Measurements from ENCODE around the gene HBM.

The HBM gene

DNA sequence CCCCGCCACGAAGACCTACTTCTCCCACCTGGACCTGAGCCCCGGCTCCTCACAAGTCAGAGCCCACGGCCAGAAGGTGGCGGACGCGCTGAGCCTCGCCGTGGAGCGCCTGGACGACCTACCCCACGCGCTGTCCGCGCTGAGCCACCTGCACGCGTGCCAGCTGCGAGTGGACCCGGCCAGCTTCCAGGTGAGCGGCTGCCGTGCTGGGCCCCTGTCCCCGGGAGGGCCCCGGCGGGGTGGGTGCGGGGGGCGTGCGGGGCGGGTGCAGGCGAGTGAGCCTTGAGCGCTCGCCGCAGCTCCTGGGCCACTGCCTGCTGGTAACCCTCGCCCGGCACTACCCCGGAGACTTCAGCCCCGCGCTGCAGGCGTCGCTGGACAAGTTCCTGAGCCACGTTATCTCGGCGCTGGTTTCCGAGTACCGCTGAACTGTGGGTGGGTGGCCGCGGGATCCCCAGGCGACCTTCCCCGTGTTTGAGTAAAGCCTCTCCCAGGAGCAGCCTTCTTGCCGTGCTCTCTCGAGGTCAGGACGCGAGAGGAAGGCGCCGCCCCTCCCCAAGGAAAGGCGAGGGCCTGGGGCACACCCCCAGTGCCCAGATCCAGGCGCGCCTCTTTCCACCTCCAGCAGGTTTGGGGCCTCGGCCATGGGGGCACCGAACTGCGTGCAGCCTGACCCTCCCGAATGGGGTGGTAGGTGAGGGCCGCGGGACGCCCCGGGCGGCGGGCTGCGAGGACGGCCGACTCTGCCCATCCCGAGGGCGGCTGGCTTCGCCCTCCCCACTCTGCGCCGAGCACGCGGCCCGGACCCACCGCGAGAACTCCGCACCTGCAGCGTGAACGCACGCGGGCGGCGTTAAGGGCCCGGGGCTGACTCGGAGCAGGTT lies 15.1 kb downstream of the HBM start (continued):
- TF ChIP-seq, protein P1, sequence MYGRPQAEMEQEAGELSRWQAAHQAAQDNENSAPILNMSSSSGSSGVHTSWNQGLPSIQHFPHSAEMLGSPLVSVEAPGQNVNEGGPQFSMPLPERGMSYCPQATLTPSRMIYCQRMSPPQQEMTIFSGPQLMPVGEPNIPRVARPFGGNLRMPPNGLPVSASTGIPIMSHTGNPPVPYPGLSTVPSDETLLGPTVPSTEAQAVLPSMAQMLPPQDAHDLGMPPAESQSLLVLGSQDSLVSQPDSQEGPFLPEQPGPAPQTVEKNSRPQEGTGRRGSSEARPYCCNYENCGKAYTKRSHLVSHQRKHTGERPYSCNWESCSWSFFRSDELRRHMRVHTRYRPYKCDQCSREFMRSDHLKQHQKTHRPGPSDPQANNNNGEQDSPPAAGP (tag by site-specific recombination; IDR thresholded peaks at IDR 0.05), result peak; percentile 67; the same call in 1 of the 2 replicates
- TF ChIP-seq, protein P2, sequence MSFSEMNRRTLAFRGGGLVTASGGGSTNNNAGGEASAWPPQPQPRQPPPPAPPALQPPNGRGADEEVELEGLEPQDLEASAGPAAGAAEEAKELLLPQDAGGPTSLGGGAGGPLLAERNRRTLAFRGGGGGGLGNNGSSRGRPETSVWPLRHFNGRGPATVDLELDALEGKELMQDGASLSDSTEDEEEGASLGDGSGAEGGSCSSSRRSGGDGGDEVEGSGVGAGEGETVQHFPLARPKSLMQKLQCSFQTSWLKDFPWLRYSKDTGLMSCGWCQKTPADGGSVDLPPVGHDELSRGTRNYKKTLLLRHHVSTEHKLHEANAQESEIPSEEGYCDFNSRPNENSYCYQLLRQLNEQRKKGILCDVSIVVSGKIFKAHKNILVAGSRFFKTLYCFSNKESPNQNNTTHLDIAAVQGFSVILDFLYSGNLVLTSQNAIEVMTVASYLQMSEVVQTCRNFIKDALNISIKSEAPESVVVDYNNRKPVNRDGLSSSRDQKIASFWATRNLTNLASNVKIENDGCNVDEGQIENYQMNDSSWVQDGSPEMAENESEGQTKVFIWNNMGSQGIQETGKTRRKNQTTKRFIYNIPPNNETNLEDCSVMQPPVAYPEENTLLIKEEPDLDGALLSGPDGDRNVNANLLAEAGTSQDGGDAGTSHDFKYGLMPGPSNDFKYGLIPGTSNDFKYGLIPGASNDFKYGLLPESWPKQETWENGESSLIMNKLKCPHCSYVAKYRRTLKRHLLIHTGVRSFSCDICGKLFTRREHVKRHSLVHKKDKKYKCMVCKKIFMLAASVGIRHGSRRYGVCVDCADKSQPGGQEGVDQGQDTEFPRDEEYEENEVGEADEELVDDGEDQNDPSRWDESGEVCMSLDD (tag by site-specific recombination; IDR thresholded peaks at IDR 0.05), result no peak
- TF ChIP-seq ZNF394 (tag by site-specific recombination; IDR thresholded peaks at IDR 0.05; ENCODE audit: borderline replicate concordance) (peak; percentile 58; the same call in 1 of the 2 replicates), ZNF19 (tag by site-specific recombination; IDR thresholded peaks at IDR 0.05; ENCODE audit: low read depth) (no peak), HOXC10 (CRISPR knock-in tag; IDR thresholded peaks at IDR 0.05) (no peak), BCL11A (tag by site-specific recombination; IDR thresholded peaks at IDR 0.05; ENCODE audit: low read depth) (no peak), ZNF335 (tag by site-specific recombination; conservative IDR thresholded peaks at IDR 0.05) (peak; percentile 73), IKZF3 (tag by site-specific recombination; IDR thresholded peaks at IDR 0.05) (0 out of 2 replicates have a peak, but pooled peaks have one; percentile 6), ZNF174 (tag by site-specific recombination; IDR thresholded peaks at IDR 0.05) (no peak), ZNF571 (tag by site-specific recombination; IDR thresholded peaks at IDR 0.05) (no peak), TRIM28 (IDR thresholded peaks at IDR 0.05; ENCODE audit: borderline replicate concordance, low read length) (no peak), ZNF140 (tag by site-specific recombination; IDR thresholded peaks at IDR 0.05) (no peak), ZNF521 (tag by site-specific recombination; IDR thresholded peaks at IDR 0.05) (no peak), ZBTB1 (tag by site-specific recombination; IDR thresholded peaks at IDR 0.05) (peak; percentile 85; the same call in 1 of the 2 replicates), ZNF146 (tag by site-specific recombination; IDR thresholded peaks at IDR 0.05) (peak; percentile 2; the same call in 1 of the 2 replicates), ZNF544 (tag by site-specific recombination; IDR thresholded peaks at IDR 0.05) (no peak), TCF7L2 (IDR thresholded peaks at IDR 0.05; ENCODE audit: borderline replicate concordance, low read depth, low read length) (no peak), ZXDB (tag by site-specific recombination; IDR thresholded peaks at IDR 0.05) (peak; percentile 62; the same call in 1 of the 2 replicates), ZNF473 (tag by site-specific recombination; IDR thresholded peaks at IDR 0.05) (no peak)
- TF ChIP-seq, protein P3, sequence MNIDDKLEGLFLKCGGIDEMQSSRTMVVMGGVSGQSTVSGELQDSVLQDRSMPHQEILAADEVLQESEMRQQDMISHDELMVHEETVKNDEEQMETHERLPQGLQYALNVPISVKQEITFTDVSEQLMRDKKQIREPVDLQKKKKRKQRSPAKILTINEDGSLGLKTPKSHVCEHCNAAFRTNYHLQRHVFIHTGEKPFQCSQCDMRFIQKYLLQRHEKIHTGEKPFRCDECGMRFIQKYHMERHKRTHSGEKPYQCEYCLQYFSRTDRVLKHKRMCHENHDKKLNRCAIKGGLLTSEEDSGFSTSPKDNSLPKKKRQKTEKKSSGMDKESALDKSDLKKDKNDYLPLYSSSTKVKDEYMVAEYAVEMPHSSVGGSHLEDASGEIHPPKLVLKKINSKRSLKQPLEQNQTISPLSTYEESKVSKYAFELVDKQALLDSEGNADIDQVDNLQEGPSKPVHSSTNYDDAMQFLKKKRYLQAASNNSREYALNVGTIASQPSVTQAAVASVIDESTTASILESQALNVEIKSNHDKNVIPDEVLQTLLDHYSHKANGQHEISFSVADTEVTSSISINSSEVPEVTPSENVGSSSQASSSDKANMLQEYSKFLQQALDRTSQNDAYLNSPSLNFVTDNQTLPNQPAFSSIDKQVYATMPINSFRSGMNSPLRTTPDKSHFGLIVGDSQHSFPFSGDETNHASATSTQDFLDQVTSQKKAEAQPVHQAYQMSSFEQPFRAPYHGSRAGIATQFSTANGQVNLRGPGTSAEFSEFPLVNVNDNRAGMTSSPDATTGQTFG (tag by site-specific recombination; IDR thresholded peaks at IDR 0.05; ENCODE audit: borderline replicate concordance), result no peak
- TF ChIP-seq, protein P4, sequence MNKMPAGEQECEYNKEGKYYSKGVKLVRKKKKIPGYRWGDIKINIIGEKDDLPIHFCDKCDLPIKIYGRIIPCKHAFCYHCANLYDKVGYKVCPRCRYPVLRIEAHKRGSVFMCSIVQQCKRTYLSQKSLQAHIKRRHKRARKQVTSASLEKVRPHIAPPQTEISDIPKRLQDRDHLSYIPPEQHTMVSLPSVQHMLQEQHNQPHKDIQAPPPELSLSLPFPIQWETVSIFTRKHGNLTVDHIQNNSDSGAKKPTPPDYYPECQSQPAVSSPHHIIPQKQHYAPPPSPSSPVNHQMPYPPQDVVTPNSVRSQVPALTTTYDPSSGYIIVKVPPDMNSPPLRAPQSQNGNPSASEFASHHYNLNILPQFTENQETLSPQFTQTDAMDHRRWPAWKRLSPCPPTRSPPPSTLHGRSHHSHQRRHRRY (tag by site-specific recombination; IDR thresholded peaks at IDR 0.05), result no peak
- TF ChIP-seq, protein P5, sequence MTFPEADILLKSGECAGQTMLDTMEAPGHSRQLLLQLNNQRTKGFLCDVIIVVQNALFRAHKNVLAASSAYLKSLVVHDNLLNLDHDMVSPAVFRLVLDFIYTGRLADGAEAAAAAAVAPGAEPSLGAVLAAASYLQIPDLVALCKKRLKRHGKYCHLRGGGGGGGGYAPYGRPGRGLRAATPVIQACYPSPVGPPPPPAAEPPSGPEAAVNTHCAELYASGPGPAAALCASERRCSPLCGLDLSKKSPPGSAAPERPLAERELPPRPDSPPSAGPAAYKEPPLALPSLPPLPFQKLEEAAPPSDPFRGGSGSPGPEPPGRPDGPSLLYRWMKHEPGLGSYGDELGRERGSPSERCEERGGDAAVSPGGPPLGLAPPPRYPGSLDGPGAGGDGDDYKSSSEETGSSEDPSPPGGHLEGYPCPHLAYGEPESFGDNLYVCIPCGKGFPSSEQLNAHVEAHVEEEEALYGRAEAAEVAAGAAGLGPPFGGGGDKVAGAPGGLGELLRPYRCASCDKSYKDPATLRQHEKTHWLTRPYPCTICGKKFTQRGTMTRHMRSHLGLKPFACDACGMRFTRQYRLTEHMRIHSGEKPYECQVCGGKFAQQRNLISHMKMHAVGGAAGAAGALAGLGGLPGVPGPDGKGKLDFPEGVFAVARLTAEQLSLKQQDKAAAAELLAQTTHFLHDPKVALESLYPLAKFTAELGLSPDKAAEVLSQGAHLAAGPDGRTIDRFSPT (tag by site-specific recombination; IDR thresholded peaks at IDR 0.05), result peak; percentile 91
- TF ChIP-seq, protein P6, sequence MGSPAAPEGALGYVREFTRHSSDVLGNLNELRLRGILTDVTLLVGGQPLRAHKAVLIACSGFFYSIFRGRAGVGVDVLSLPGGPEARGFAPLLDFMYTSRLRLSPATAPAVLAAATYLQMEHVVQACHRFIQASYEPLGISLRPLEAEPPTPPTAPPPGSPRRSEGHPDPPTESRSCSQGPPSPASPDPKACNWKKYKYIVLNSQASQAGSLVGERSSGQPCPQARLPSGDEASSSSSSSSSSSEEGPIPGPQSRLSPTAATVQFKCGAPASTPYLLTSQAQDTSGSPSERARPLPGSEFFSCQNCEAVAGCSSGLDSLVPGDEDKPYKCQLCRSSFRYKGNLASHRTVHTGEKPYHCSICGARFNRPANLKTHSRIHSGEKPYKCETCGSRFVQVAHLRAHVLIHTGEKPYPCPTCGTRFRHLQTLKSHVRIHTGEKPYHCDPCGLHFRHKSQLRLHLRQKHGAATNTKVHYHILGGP (tag by site-specific recombination; IDR thresholded peaks at IDR 0.05), result no peak
- TF ChIP-seq, protein P7, sequence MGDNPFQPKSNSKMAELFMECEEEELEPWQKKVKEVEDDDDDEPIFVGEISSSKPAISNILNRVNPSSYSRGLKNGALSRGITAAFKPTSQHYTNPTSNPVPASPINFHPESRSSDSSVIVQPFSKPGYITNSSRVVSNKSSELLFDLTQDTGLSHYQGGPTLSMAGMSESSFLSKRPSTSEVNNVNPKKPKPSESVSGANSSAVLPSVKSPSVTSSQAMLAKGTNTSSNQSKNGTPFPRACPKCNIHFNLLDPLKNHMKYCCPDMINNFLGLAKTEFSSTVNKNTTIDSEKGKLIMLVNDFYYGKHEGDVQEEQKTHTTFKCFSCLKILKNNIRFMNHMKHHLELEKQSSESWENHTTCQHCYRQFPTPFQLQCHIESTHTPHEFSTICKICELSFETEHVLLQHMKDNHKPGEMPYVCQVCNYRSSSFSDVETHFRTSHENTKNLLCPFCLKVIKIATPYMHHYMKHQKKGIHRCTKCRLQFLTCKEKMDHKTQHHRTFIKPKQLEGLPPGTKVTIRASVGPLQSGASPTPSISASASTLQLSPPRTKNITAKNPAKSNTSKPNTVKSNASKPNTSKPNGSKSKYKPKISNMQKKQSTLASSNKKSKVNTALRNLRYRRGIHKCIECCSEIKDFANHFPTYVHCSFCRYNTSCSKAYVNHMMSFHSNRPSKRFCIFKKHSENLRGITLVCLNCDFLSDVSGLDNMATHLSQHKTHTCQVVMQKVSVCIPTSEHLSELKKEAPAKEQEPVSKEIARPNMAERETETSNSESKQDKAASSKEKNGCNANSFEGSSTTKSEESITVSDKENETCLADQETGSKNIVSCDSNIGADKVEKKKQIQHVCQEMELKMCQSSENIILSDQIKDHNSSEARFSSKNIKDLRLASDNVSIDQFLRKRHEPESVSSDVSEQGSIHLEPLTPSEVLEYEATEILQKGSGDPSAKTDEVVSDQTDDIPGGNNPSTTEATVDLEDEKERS (tag by site-specific recombination; IDR thresholded peaks at IDR 0.05), result no peak

All from HEK293 (cell line).